HG03139 (cell line): ENCODE measurements around the gene SPANXA1.
"Not testable (repeated sequence)": the region's sequence is repeated elsewhere in the genome, so short reads cannot be mapped to it uniquely, and the experiment has no call there.

Experiments
- ATAC-seq: cut with Tn5 transposase; IDR thresholded peaks from one replicate; pipeline ENCODE4 v1.9.1; 2021; ENCODE audit not compliant: unreplicated experiment

The SPANXA1 gene

DNA sequence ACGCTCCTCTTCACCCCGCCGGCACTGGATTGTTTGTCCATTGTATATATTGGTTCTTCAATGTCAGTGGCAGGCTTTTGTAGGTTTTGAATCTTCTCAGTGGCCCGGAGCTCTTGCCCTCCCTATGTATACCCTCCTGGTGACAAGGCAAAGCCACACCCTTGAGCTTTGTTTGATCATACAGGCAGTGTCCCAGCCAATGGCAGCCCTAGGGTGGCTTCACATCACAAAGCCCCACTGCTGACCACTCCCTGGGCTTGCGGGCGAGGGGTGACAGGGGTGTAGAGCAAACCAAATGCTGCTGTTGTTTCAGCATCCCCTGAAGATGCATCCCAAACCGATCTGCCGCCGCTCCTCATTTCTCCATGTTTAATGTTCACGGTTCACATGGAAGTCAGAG lies at the start of gene SPANXA1:
Gene SPANXA1 (minus strand): TSS at position 101 of the 400 bp plus-strand sequence. CDS start 60 bp downstream, at position 41.
- not testable (repeated sequence) for ATAC-seq

DNA sequence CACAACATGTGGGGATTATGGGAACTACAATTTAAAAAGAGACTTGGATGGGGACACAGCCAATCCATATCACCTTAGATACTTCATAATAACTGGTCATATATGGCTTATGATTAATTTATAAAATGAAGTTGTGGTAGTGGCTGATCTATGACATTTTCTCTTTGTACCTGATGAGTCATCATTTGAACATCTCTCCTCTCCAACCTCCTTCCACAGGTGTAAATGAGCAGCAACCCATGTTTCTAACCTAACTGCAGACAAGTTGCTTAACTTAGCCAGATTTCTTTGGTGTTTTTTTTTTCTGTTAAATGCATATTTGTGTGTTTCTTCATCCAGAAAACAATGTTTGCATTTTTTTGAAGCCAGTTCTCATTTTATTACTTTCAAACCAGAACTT lies 47.6 kb upstream of the SPANXA1 start:
- ATAC-seq, result no peak

- no peak for ATAC-seq
These were observed 34.8 kb upstream of the SPANXA1 start for GRCh38 chrX:141619336-141619735.

GRCh38 chrX:141609111-141609510 lies 24.6 kb upstream of the SPANXA1 start:
- ATAC-seq, result no peak

GRCh38 chrX:141589408-141589807 lies 4.9 kb upstream of the SPANXA1 start, which contains the start of gene SPANXA2:
SPANXA2 (plus strand) TSS chrX:141589708; CDS start chrX:141589768, 60 bp downstream.
- ATAC-seq, result not testable (repeated sequence)

DNA sequence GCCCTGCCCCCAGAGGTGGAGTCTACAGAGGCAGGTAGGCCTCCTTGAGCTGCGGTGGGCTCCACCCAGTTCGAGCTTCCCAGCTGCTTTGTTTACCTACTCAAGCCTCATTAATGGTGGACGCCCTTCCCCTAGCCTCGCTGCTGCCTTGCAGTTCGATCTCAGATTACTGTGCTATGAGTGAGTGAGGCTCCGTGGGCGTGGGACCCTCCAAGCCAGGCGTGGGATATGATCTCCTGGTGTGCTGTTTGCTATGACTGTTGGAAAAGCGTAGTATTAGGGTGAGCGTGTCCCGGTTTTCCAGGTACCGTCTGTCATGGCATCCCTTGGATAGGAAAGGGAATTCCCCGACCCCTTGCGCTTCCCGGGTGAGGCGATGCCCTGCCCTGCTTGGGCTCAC lies 42.0 kb downstream of the SPANXA1 start:
- ATAC-seq, result not testable (repeated sequence)
